Mesenchymal stem cell (in vitro differentiated cells and primary cell): Measurements from ENCODE around the gene SPATA16.

Experiments
- DNase-seq: peaks from one replicate; pipeline ENCODE4 v3.0.0-alpha.2; 2013
- H2AFZ ChIP-seq: one replicate; pipeline ENCODE4 v1.6.1; 2013; ENCODE audit warnings: low read depth, mild to moderate bottlenecking, control low read depth, inconsistent platforms, low read length, moderate library complexity
- H2AK5ac ChIP-seq: 2 replicates; pipeline ENCODE4 v1.6.1; 2013; ENCODE audit warnings: low read length, moderate library complexity, mild to moderate bottlenecking, inconsistent platforms; ENCODE audit not compliant: severe bottlenecking
- H2BK120ac ChIP-seq: one replicate; pipeline ENCODE4 v1.6.1; 2013; ENCODE audit warnings: low read depth, mild to moderate bottlenecking, inconsistent platforms, low read length, moderate library complexity
- H2BK12ac ChIP-seq, 2 experiments: one replicate each; pipeline ENCODE4 v1.6.1; 2013; ENCODE audit warnings: inconsistent platforms in 2 of 2, low read length in 2 of 2, mild to moderate bottlenecking in 2 of 2, moderate library complexity in 2 of 2, control low read depth in 1 of 2
- H2BK15ac ChIP-seq: one replicate; pipeline ENCODE4 v1.6.1; 2013; ENCODE audit warnings: mild to moderate bottlenecking, low read depth, inconsistent platforms; ENCODE audit not compliant: poor library complexity, severe bottlenecking
- H2BK5ac ChIP-seq: 2 replicates; pipeline ENCODE4 v1.6.1; 2013; ENCODE audit warnings: low read depth, mild to moderate bottlenecking, low read length, control low read depth, inconsistent platforms; ENCODE audit not compliant: poor library complexity, severe bottlenecking
- H3K14ac ChIP-seq, 2 experiments: one replicate each; pipeline ENCODE4 v1.6.1; 2013; ENCODE audit warnings: inconsistent platforms in 2 of 2, low read length in 2 of 2, control low read depth in 1 of 2, mild to moderate bottlenecking in 1 of 2, moderate library complexity in 1 of 2
- H3K18ac ChIP-seq, 2 experiments: one replicate each; pipeline ENCODE4 v1.6.1; 2013; ENCODE audit warnings: inconsistent platforms in 2 of 2, low read length in 2 of 2, control low read depth in 1 of 2, low read depth in 1 of 2, mild to moderate bottlenecking in 1 of 2
- H3K23ac ChIP-seq, 2 experiments: one replicate each; pipeline ENCODE4 v1.6.1; 2013; ENCODE audit warnings: inconsistent platforms in 2 of 2, low read length in 2 of 2, mild to moderate bottlenecking in 2 of 2, moderate library complexity in 2 of 2, control low read depth in 1 of 2
- H3K27ac ChIP-seq: 2 replicates; pipeline ENCODE4 v1.5.1; 2013; ENCODE audit warnings: mild to moderate bottlenecking, moderate library complexity, low read length, control low read depth, inconsistent platforms; ENCODE audit not compliant: poor library complexity, severe bottlenecking
- H3K27me3 ChIP-seq, 2 experiments: 2 replicates each; pipeline versions ENCODE4 v1.6.1 to v1.7.0; 2013; ENCODE audit warnings: low read length in 2 of 2, mild to moderate bottlenecking in 2 of 2, moderate library complexity in 2 of 2, control low read depth in 1 of 2, inconsistent platforms in 1 of 2; ENCODE audit not compliant: control insufficient read depth in 1 of 2, insufficient read depth in 1 of 2
- H3K36me3 ChIP-seq, 2 experiments: 2 replicates each; pipeline versions ENCODE4 v1.6.1 to v1.7.0; 2013; ENCODE audit warnings: low read length in 2 of 2, control low read depth in 1 of 2, inconsistent platforms in 1 of 2, low read depth in 1 of 2, mild to moderate bottlenecking in 1 of 2; ENCODE audit not compliant: insufficient read depth in 2 of 2, control insufficient read depth in 1 of 2
- H3K4ac ChIP-seq, 2 experiments: one replicate each; pipeline ENCODE4 v1.6.1; 2013; ENCODE audit warnings: inconsistent platforms in 2 of 2, low read length in 2 of 2, mild to moderate bottlenecking in 2 of 2, moderate library complexity in 2 of 2, control low read depth in 1 of 2, low read depth in 1 of 2
- H3K4me1 ChIP-seq: 2 replicates; pipeline ENCODE4 v1.6.1; 2013; ENCODE audit warnings: low read depth, low read length, control low read depth; ENCODE audit not compliant: control insufficient read depth, insufficient read depth
- H3K4me2 ChIP-seq: 2 replicates; pipeline ENCODE4 v1.6.1; 2013; ENCODE audit warnings: low read length, mild to moderate bottlenecking, inconsistent platforms; ENCODE audit not compliant: poor library complexity, severe bottlenecking
- H3K4me3 ChIP-seq, 2 experiments: 2 replicates each; pipeline versions ENCODE4 v1.5.1 to v1.7.0; 2013; ENCODE audit warnings: low read length in 2 of 2, mild to moderate bottlenecking in 2 of 2, control low read depth in 1 of 2, low read depth in 1 of 2; ENCODE audit not compliant: insufficient read depth in 1 of 2
- H3K79me1 ChIP-seq: replicated peaks from 2 replicates; pipeline ENCODE4 v1.6.1; 2013; ENCODE audit warnings: mild to moderate bottlenecking, control low read depth, low read length, inconsistent platforms; ENCODE audit not compliant: poor library complexity, severe bottlenecking
- H3K9ac ChIP-seq: 2 replicates; pipeline ENCODE4 v1.7.0; 2013; ENCODE audit warnings: mild to moderate bottlenecking, low read length, moderate library complexity
- H3K9me3 ChIP-seq: 2 replicates; pipeline ENCODE4 v1.7.0; 2013; ENCODE audit warnings: mild to moderate bottlenecking, low read length; ENCODE audit not compliant: control insufficient read depth
- H4K8ac ChIP-seq: one replicate; pipeline ENCODE4 v1.6.1; 2013; ENCODE audit warnings: inconsistent platforms, mild to moderate bottlenecking, low read length, moderate library complexity
- H4K91ac ChIP-seq: one replicate; pipeline ENCODE4 v1.6.1; 2013; ENCODE audit warnings: mild to moderate bottlenecking, low read length, inconsistent platforms
- WGBS: methylation state at CpG from one replicate; pipeline ENCODE4 v1.1.7; 2013; ENCODE audit warnings: mixed read lengths; 5-methylcytosine and 5-hydroxymethylcytosine counted together

Gene SPATA16

GRCh38 chr3:173135059-173135458, 6.0 kb downstream of the SPATA16 start:
- Histone ChIP-seq H3K4ac (no peak overlapping the region), H3K27ac (no peak overlapping the region), H2BK15ac (no peak overlapping the region), H2BK5ac (no peak overlapping the region), H2AK5ac (no peak overlapping the region), H3K4me3 (no peak overlapping the region), H4K91ac (no peak overlapping the region), H3K27me3 (peaks cover 0 to 6% of the 10 kb centered on the region in 2 experiments), H2BK120ac (no peak overlapping the region), H3K23ac (no peak overlapping the region), H2AFZ (no peak overlapping the region), H3K14ac (no peak overlapping the region), H2BK12ac (no peak overlapping the region), H3K36me3 (no peaks in the 10 kb centered on the region), H3K9ac (no peak overlapping the region), H3K4me1 (no peaks in the 10 kb centered on the region), H3K4me2 (no peak overlapping the region), H3K9me3 (no peaks in the 10 kb centered on the region), H4K8ac (no peak overlapping the region), H3K79me1 (no peaks in the 10 kb centered on the region), H3K18ac (no peak overlapping the region)
- WGBS, result no CpG with 5 or more reads among the region's 2 CpGs
- DNase-seq, result no peak

- H4K91ac ChIP-seq, result no peak overlapping the region
- H3K4me2 ChIP-seq, result no peak overlapping the region
- no peak overlapping the region for H2BK15ac ChIP-seq
- no peak for DNase-seq
- no peaks in the 10 kb centered on the region for H3K27me3 ChIP-seq
- H3K27ac ChIP-seq, result no peak overlapping the region
- no peak overlapping the region for H4K8ac ChIP-seq
- WGBS, result 58% methylated on average over 2 of the region's 3 CpGs
- no peaks in the 10 kb centered on the region for H3K9me3 ChIP-seq
- H2AK5ac ChIP-seq, result no peak overlapping the region
- H3K14ac ChIP-seq, result no peak overlapping the region
- H3K4me3 ChIP-seq, result no peak overlapping the region
- H3K18ac ChIP-seq, result no peak overlapping the region
- H3K9ac ChIP-seq, result no peak overlapping the region
- H3K36me3 ChIP-seq, result no peaks in the 10 kb centered on the region
- H2BK5ac ChIP-seq, result no peak overlapping the region
- no peak overlapping the region for H2BK120ac ChIP-seq
- no peak overlapping the region for H3K4ac ChIP-seq
- H2AFZ ChIP-seq, result no peak overlapping the region
- no peaks in the 10 kb centered on the region for H3K79me1 ChIP-seq
- H3K4me1 ChIP-seq, result no peaks in the 10 kb centered on the region
- no peak overlapping the region for H2BK12ac ChIP-seq
- no peak overlapping the region for H3K23ac ChIP-seq
Measured at GRCh38 chr3:173128633-173129032, 12.4 kb downstream of the SPATA16 start.

- no peak overlapping the region for H3K4ac ChIP-seq
- no peak overlapping the region for H3K27ac ChIP-seq
- H3K14ac ChIP-seq, result no peak overlapping the region
- no peak overlapping the region for H3K18ac ChIP-seq
- H2BK15ac ChIP-seq, result no peak overlapping the region
- H2AK5ac ChIP-seq, result no peak overlapping the region
- H2BK120ac ChIP-seq, result no peak overlapping the region
- no peaks in the 10 kb centered on the region for H3K9me3 ChIP-seq
- no peak overlapping the region for H3K9ac ChIP-seq
- no peaks in the 10 kb centered on the region for H3K36me3 ChIP-seq
- no peak overlapping the region for H4K8ac ChIP-seq
- no peak overlapping the region for H4K91ac ChIP-seq
- no peak overlapping the region for H3K23ac ChIP-seq
- 100% methylated on average over 2 of the region's 2 CpGs for WGBS
- no peak overlapping the region for H3K4me3 ChIP-seq
- no peak overlapping the region for H2AFZ ChIP-seq
- DNase-seq, result no peak
- no peak overlapping the region for H2BK5ac ChIP-seq
- H3K79me1 ChIP-seq, result no peaks in the 10 kb centered on the region
- no peaks in the 10 kb centered on the region for H3K27me3 ChIP-seq
- no peak overlapping the region for H3K4me2 ChIP-seq
- H3K4me1 ChIP-seq, result no peaks in the 10 kb centered on the region
- H2BK12ac ChIP-seq, result no peak overlapping the region
Measured at GRCh38 chr3:173111321-173111720, 29.7 kb downstream of the SPATA16 start.

GRCh38 chr3:173109143-173109542, 31.9 kb downstream of the SPATA16 start:
- no peaks in the 10 kb centered on the region for H3K9me3 ChIP-seq
- no peak overlapping the region for H3K4ac ChIP-seq
- H2AFZ ChIP-seq, result peak overlapping the region; percentile 61
- no peaks in the 10 kb centered on the region for H3K79me1 ChIP-seq
- no peaks in the 10 kb centered on the region for H3K27me3 ChIP-seq
- no peak overlapping the region for H3K4me2 ChIP-seq
- no peak overlapping the region for H3K14ac ChIP-seq
- H3K36me3 ChIP-seq, result no peaks in the 10 kb centered on the region
- H3K9ac ChIP-seq, result no peak overlapping the region
- H3K4me3 ChIP-seq, result no peak overlapping the region
- H4K91ac ChIP-seq, result no peak overlapping the region
- no peak overlapping the region for H2BK15ac ChIP-seq
- H2BK120ac ChIP-seq, result no peak overlapping the region
- no peak for DNase-seq
- no peak overlapping the region for H3K18ac ChIP-seq
- peak overlapping the region in 1 of 2 experiments; percentile 72 for H3K23ac ChIP-seq
- H3K27ac ChIP-seq, result no peak overlapping the region
- no peak overlapping the region for H2AK5ac ChIP-seq
- H2BK12ac ChIP-seq, result no peak overlapping the region
- no peak overlapping the region for H2BK5ac ChIP-seq
- no peak overlapping the region for H4K8ac ChIP-seq
- 77% methylated on average over 2 of the region's 4 CpGs for WGBS
- H3K4me1 ChIP-seq, result no peaks in the 10 kb centered on the region
